MM.1S (cell line): ENCODE data around the gene NDEL1.
"Not testable (repeated sequence)": the region's sequence is repeated elsewhere in the genome, so short reads cannot be mapped to it uniquely, and the experiment has no call there.

Experiments
- CTCF ChIP-seq: fragments of 300-600 bp; sonication (generic); IDR thresholded peaks from 2 replicates; pipeline ENCODE4 v1.5.1; 2016; ENCODE audit warnings: antibody characterized with exemption, low read length, mixed read lengths
- EZH2 ChIP-seq: fragments of 300-600 bp; sonication (generic); optimal IDR thresholded peaks from 2 replicates; pipeline ENCODE3; 2017; ENCODE audit warnings: low read depth, mild to moderate bottlenecking, antibody characterized with exemption, low read length, mixed read lengths
- EZH2phosphoT487 ChIP-seq: fragments of 300-600 bp; sonication (generic); IDR thresholded peaks from 2 replicates; pipeline ENCODE4 v1.6.1; 2018; ENCODE audit warnings: antibody characterized with exemption, low read length

- TF ChIP-seq CTCF, EZH2, EZH2phosphoT487: not testable (repeated sequence)
Measured at GRCh38 chr17:8394497-8394896, 41.2 kb upstream of the NDEL1 start.
